Ishikawa (cell line): ENCODE results near the gene GPD1L.

Experiments used
- CEBPB ChIP-seq: IDR thresholded peaks from 2 replicates; pipeline ENCODE4 v1.6.1; 2012
- EGR1 ChIP-seq: IDR thresholded peaks from 2 replicates; pipeline ENCODE4 v1.6.1; 2012
- EP300 ChIP-seq: IDR thresholded peaks from 2 replicates; pipeline ENCODE4 v1.6.1; 2012; ENCODE audit warnings: borderline replicate concordance
- FOXM1 ChIP-seq: IDR thresholded peaks from 2 replicates; pipeline ENCODE4 v1.6.1; 2012; ENCODE audit warnings: low read depth, borderline replicate concordance
- MAX ChIP-seq: IDR thresholded peaks from 2 replicates; pipeline ENCODE4 v1.6.1; 2012
- NFIC ChIP-seq: IDR thresholded peaks from 2 replicates; pipeline ENCODE4 v1.6.1; 2012
- RAD21 ChIP-seq: IDR thresholded peaks from 2 replicates; pipeline ENCODE4 v1.6.1; 2012; ENCODE audit warnings: low read depth
- REST ChIP-seq: IDR thresholded peaks from 2 replicates; pipeline ENCODE4 v1.6.1; 2012; ENCODE audit warnings: low read depth, mild to moderate bottlenecking
- TAF1 ChIP-seq: IDR thresholded peaks from 2 replicates; pipeline ENCODE4 v1.6.1; 2012; ENCODE audit warnings: low read depth, mild to moderate bottlenecking
- YY1 ChIP-seq: IDR thresholded peaks from 2 replicates; pipeline ENCODE4 v1.6.1; 2012; ENCODE audit warnings: low read depth
- ZBTB7A ChIP-seq: IDR thresholded peaks from 2 replicates; pipeline ENCODE4 v1.6.1; 2012; ENCODE audit warnings: low read depth

- TF ChIP-seq REST (no peak), TAF1 (no peak), EP300 (no peak), MAX (no peak), CEBPB (no peak), FOXM1 (no peak), NFIC (no peak), EGR1 (no peak), YY1 (no peak), RAD21 (no peak), ZBTB7A (no peak)
Measured at GRCh38 chr3:32076566-32076965, 29.9 kb upstream of the GPD1L start.
